ENCODE measurements around the gene ATP8B3.

ATP8B3 gene

GRCh38 chr19:1758959-1759903 is 52.8 kb downstream of the ATP8B3 start:
- in situ Hi-C loops (cut with HindIII; ENCODE audit: low sequenced_read_pairs) = no loop called here

- in situ Hi-C loops (cut with HindIII; ENCODE audit: low sequenced_read_pairs) = no loop called here
Measured at GRCh38 chr19:1758231-1758577, 53.9 kb downstream of the ATP8B3 start.

DNA sequence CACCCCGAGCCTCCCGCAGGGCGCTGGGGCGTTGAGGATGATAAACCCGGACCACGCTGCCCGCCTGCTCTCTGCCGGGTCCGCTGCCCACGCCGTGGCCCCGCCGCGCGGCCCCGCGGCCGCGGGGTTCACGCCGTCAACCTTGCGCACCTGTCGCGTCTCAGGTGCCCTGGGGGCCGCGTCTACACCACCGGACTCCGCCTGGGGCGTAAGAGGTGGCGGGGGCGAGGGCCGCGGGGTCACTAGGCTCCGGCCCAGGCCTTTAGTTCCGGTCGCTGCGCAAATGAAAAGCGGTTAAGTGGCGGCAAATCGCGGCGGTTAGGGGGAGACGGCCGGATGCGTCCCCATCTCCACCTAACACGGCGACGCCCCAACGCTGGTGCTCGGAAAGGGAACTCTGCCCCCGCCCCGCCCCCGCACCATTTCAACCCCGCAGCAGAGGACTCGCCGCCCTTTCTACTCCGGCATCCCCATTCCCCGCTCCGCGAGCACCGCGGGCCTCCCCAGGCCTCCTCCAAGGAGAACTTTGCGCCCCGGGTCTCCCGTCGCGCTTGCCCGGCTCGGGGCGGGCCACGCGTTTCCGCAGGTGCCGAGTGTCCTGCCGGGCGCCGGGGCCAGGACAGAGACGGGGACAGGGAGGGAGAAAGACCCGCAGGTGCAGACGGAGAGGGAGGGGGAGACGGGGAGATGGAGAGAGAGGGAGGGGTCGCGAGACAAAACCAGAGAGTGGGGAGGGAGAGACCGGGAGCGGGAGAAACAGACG is 54.4 kb downstream of the ATP8B3 start:
- in situ Hi-C loops (cut with HindIII; ENCODE audit: low sequenced_read_pairs) = no loop called here

DNA sequence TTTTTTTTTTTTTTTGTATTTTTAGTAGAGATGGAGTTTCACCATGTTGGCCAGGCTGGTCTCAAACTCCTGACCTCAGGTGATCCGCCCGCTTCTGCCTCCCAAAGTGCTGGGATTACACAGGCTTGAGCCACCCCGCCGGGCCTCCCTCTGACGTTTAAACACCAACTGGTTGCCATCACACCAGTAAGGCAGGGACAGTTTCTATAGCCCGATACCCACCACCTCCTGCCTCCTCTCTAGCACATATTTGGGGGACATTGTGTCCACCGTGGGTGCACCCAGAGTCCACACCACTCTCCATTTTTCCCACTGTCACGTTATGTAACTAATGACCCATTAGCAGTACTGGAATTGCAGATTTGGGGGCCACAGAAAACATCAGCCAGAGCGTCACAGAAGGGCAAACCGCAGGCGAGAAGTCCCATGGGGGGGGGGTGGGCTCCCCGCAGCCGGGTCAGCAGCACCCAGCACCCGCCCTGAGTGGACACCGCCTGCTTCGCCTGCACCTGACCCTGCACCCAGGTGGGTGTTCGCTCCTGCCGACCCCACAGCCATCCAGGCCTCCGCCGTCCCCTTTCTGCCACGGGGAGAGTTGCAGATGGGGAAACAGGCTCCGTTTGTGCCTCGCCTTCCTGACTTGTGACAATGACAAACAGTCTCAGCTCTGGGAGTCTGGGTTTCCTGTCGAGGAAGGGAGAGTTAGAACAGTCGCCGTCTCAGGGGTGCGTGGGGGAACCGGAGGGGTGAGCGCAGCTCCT is 55.2 kb downstream of the ATP8B3 start:
- in situ Hi-C loops (cut with HindIII; ENCODE audit: low sequenced_read_pairs) = no loop called here

- in situ Hi-C loops (cut with HindIII; ENCODE audit: low sequenced_read_pairs) = no loop called here
Measured at GRCh38 chr19:1756264-1756663, 55.8 kb downstream of the ATP8B3 start.

DNA sequence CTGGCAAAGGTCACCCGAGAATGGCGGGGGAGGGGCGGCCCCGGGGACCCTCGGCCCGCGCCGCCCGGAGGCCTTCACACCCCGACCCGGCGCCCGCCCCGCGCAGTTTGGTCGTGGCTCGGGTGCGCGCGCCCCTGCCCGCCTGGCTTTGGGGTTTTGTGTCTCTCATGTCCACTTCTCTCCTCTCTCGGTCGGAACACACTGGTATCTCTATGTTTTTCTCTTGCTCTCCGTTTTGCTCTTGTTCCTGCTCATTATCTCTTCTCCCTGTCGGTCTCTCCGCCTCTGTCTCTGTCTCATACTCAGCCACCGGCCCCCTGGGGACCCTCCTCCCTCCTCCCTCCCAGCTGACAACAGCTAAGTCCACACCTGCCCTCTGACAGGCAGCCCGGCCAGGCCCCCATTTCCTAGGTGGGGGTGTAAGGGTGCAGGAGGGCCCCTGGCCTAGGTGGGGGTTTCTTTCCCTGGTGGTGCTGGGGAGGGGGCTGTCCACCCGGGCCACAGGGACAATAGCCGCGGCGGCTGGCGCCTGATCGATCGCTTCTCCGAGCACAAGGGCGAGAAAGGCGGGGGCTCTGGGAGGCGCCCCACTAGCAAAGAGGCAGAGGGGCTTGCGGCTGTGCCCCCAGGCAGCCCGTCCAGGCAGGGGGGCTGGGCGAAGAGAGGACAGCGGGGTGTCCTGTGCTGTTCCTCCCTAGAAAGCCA is 56.5 kb downstream of the ATP8B3 start:
- in situ Hi-C loops (cut with HindIII; ENCODE audit: low sequenced_read_pairs) = no loop called here

GRCh38 chr19:1754636-1755466 is 57.2 kb downstream of the ATP8B3 start:
- in situ Hi-C loops (cut with HindIII; ENCODE audit: low sequenced_read_pairs) = no loop called here

- in situ Hi-C loops (cut with HindIII; ENCODE audit: low sequenced_read_pairs) = no loop called here
Measured at GRCh38 chr19:1754018-1754635, 57.9 kb downstream of the ATP8B3 start.

DNA sequence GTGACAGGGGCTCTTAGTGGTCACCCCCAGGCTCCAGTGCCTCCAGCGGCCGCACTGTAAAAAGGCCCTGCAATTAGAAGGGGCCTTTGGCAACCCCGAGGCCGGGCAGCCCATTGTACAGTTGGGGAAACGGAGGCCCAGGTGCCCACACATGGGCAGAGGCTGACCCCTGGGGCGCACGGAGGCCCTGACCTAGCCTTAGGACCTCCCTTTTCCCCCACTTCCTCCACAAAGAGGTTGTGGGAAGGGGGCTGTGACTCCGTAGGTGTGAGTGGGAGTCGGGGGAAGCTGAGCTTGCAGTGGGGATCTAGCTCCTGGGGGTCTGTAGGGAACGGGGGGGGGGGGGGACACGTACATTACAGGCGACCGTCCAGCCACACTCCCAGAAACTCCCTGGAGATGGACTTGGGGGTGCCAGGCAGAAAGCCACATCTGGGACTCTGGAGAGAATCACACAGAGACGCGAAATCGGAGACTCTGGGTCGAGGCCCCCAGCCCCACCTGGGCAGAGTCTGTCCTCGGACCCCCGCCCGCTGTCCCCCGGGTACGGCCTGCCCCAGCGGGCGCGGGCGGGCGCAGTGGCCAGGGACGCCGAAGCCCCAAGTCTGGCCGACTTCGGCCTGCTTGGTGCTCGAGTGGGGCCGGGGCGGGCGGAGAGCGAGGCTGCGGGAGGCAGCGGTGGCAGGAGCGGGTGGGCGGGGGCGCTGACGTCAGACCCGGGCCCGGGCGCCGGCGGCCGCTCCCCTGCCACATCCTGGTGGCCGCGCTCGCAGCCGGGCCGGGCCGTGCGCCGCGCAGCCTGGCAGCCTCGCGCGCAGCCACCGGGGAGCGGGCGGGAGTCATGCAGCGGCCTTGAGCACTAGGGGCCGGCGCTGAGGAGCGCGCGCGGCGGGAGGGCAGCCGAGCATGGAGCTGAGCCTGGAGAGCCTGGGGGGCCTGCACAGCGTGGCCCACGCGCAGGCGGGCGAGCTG is 59.0 kb downstream of the ATP8B3 start, which contains the start of gene ONECUT3:
TSS of gene ONECUT3 (plus strand) at position 750 of the 972 bp plus-strand sequence. CDS start at position 907, 157 bp downstream.
- in situ Hi-C loops (cut with HindIII; ENCODE audit: low sequenced_read_pairs) = no loop called here

DNA sequence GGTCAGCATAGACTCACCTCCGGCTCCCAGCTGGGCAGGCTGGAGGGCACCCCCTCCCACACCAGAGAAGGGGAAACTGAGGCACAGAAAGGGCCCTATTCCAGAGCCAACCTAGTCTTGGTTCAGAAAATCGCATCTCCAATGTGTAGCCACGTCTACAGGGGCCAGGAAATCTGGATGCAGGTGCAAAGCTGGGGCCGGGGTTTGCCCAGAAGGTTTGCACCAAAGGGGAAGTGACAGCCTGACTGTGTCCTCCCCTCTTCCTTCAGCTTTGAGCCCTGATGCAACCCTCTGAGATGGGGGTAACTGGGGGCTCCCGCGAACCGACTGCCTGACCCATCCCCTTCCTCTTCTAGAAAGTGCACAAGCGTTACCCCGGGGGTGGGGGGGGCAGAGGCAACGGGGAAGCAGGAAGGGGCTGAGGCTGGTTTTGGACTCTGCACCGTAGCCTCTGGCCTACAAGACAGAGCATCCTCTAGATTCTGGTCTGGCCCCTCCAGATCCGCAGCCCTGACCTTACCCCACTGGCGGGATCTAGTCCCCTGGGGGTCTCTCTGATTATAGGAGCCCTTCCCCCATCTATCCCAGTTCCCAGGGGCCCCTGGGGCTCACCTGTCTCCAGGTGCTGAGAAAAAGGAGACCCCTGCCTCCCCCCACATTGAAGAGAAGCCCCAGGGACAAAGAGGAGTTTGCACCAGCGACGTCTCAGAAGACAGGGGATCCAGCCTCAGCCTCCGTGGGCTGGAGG is 59.9 kb downstream of the ATP8B3 start:
- in situ Hi-C loops (cut with HindIII; ENCODE audit: low sequenced_read_pairs) = no loop called here

- in situ Hi-C loops (cut with HindIII; ENCODE audit: low sequenced_read_pairs) = no loop called here
Measured at GRCh38 chr19:1751367-1752008, 60.6 kb downstream of the ATP8B3 start.

GRCh38 chr19:1750343-1751021 is 61.6 kb downstream of the ATP8B3 start:
- in situ Hi-C loops (cut with HindIII; ENCODE audit: low sequenced_read_pairs) = no loop called here

DNA sequence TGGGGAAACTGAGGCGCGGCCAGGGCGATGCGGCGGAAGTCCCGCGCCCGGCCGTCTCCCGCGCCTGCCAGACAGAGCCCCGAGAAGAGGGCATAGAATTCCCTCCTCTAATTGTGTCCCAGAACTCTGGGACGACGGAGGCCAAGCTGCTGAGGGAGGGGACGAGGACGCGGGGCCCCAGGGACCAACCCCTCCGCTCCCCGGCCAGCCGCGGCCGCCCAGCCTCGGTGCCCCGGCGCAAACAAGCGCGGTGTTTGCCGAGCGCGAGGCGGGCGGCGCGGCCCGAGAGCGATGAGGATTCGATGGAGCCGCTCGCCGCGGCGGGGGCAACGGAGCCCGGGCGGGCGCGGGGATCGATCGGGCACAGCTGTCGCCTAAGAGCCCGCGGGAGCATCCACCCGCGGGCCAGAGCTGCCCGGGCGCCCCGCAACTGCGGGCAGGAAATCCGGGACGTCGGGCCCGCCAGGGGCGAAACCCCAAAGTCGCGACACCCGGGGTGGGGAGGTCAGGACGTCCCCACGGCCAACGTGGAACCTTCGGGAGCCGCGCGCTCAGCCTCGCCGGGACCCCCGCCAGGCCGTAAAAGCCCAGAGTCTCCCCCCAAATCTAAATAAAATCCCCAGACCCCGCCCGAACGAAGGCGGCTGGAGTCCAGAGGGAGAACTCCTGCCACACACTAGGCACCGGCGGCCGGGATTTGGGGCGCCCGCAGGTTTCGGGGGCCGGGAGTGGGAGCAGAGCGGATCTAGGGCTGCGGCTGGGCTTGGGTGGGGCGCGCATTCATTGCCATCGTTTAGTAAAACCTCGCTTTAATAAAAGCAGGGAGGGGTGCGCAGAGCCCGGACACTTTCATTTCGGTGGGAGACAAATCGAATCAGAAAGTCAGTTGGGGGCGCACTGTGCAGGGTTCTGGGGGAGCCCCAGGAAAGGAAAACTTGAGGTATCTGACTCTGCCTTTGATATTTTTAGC is 62.4 kb downstream of the ATP8B3 start:
- in situ Hi-C loops (cut with HindIII; ENCODE audit: low sequenced_read_pairs) = no loop called here

DNA sequence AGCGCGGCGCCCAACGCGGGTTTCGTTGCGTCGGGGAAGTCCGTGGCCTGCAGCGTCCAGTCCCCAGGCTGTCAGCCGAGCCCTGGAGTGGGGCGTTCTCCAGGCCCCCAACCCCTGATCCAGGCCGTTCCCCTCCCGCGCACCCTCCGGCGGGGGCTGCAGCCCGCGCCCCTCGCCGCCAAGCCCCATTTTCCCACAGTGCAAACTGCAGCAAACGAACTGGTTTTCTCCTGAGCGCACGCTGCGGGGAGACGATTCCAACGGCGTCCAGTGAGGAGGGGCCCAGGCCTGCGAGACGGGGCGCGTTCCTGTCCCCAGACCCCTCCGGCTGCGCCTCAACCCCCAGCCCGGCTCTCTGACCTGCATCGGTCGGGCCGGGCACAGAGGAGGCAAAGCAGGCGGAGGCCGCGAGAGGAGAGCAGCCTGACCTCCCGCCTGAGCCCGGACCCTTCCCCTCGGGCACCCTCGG is 63.2 kb downstream of the ATP8B3 start:
- in situ Hi-C loops (cut with HindIII; ENCODE audit: low sequenced_read_pairs) = no loop called here
